H1 (cell line): Measurements from ENCODE around the gene NOC2L. TPM values are rescaled to one million over a fixed set of nuclear protein-coding genes. Genes with fewer than 3 reads are reported as not detected.

Source experiments
- BRCA1 ChIP-seq: IDR thresholded peaks from 2 replicates; pipeline ENCODE4 v1.6.1; 2012; ENCODE audit warnings: low read depth, low read length, improper control_type of control experiment
- CREB1 ChIP-seq: IDR thresholded peaks from 2 replicates; pipeline ENCODE4 v1.6.1; 2012; ENCODE audit warnings: inconsistent platforms
- EP300 ChIP-seq, 2 experiments: IDR thresholded peaks; 1 replicate in 1 of 2; 2 replicates in 1 of 2; pipeline ENCODE4 v1.6.1; 2011 to 2012; ENCODE audit warnings: low read depth in 2 of 2, low read length in 2 of 2, mild to moderate bottlenecking in 2 of 2, borderline replicate concordance in 1 of 2, inconsistent platforms in 1 of 2, moderate library complexity in 1 of 2
- HDAC6 ChIP-seq: IDR thresholded peaks from one replicate; pipeline ENCODE4 v1.7.1; 2012; ENCODE audit warnings: low read depth, mild to moderate bottlenecking, inconsistent platforms, low read length, moderate library complexity
- JUND ChIP-seq: IDR thresholded peaks from 2 replicates; pipeline ENCODE4 v1.6.1; 2011; ENCODE audit warnings: mild to moderate bottlenecking, improper control_type of control experiment, low read length
- NANOG ChIP-seq: IDR thresholded peaks from 2 replicates; pipeline ENCODE4 v1.6.1; 2011; ENCODE audit warnings: low read length, low read depth, mild to moderate bottlenecking, inconsistent platforms; ENCODE audit not compliant: insufficient read depth, poor library complexity, severe bottlenecking
- RBBP5 ChIP-seq: IDR thresholded peaks from 2 replicates; pipeline ENCODE4 v1.7.1; 2012; ENCODE audit warnings: low read depth, mild to moderate bottlenecking, inconsistent platforms, low read length, moderate library complexity, borderline replicate concordance
- RFX5 ChIP-seq: IDR thresholded peaks from 2 replicates; pipeline ENCODE4 v1.6.1; 2011; ENCODE audit warnings: low read depth, low read length, improper control_type of control experiment, borderline replicate concordance
- RXRA ChIP-seq: IDR thresholded peaks from 2 replicates; pipeline ENCODE4 v1.6.1; 2011; ENCODE audit warnings: low read depth, mild to moderate bottlenecking, low read length, moderate library complexity; ENCODE audit not compliant: insufficient read depth
- SIX5 ChIP-seq: IDR thresholded peaks from 2 replicates; pipeline ENCODE4 v1.6.1; 2011; ENCODE audit warnings: mild to moderate bottlenecking, low read depth, low read length
- polyA plus RNA-seq, 7 experiments: library from polyadenylated mRNA; depleted of rRNA in 3 of 7; stranded (reverse) in 5 of 7; unstranded in 2 of 7; fragments of >200 nt in 5 of 7; fragments of 200-250 nt in 2 of 7; gene quantifications; 1 replicate in 5 of 7; 2 replicates in 1 of 7; 4 replicates in 1 of 7; pipeline versions ENCODE4 v1.2.1 to v1.2.3, GENCODE V29; 2011 to 2013; ENCODE audit warnings: missing spikeins in 2 of 7, mixed read lengths in 2 of 7
- total RNA-seq: library from RNA; stranded (reverse); fragmentation: NEBNext Ultra II Directional; extraction: Animal tissue kit (Norgen Biotek cat#: 25700); gene quantifications from 2 replicates; pipeline ENCODE4 v1.2.1, GENCODE V29; 2021
- TF ChIP-seq, protein P1 (sequence below): fragments of 300-600 bp; sonication (generic); IDR thresholded peaks from 2 replicates; pipeline ENCODE4 v1.7.1; 2012; ENCODE audit warnings: low read length, moderate library complexity, mild to moderate bottlenecking, inconsistent platforms; ENCODE audit not compliant: insufficient replicate concordance
- TF ChIP-seq, protein P2 (sequence below): IDR thresholded peaks from 2 replicates; pipeline ENCODE4 v1.6.1; 2012; ENCODE audit warnings: inconsistent platforms

The NOC2L gene
- total and polyA plus RNA-seq, 2 of the 8 experiments (the other 6 are each of a cell fraction or from before 2014, with no cell fraction given): 74.7 to 130 TPM

DNA sequence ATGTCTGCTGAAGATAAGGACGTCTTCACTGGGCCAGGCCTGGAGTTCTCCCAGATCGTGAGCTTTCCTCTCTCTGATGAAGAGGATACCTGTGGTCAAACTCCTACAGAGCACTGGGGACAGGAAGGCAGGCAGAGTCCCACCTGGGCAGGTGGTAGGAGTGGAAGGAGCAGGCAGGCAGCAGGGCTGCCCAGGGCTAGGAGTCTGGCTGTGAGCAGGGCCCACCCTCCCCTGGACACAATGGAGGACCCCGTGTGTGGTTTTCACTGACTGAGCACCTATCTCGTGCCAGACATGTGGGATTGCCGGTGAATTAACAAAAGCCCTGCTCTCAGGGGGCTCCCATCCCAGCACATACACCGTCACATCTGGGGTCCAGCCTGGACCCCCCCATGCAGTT lies 40.2 kb downstream of the NOC2L start (continued):
- TF ChIP-seq, protein P1, sequence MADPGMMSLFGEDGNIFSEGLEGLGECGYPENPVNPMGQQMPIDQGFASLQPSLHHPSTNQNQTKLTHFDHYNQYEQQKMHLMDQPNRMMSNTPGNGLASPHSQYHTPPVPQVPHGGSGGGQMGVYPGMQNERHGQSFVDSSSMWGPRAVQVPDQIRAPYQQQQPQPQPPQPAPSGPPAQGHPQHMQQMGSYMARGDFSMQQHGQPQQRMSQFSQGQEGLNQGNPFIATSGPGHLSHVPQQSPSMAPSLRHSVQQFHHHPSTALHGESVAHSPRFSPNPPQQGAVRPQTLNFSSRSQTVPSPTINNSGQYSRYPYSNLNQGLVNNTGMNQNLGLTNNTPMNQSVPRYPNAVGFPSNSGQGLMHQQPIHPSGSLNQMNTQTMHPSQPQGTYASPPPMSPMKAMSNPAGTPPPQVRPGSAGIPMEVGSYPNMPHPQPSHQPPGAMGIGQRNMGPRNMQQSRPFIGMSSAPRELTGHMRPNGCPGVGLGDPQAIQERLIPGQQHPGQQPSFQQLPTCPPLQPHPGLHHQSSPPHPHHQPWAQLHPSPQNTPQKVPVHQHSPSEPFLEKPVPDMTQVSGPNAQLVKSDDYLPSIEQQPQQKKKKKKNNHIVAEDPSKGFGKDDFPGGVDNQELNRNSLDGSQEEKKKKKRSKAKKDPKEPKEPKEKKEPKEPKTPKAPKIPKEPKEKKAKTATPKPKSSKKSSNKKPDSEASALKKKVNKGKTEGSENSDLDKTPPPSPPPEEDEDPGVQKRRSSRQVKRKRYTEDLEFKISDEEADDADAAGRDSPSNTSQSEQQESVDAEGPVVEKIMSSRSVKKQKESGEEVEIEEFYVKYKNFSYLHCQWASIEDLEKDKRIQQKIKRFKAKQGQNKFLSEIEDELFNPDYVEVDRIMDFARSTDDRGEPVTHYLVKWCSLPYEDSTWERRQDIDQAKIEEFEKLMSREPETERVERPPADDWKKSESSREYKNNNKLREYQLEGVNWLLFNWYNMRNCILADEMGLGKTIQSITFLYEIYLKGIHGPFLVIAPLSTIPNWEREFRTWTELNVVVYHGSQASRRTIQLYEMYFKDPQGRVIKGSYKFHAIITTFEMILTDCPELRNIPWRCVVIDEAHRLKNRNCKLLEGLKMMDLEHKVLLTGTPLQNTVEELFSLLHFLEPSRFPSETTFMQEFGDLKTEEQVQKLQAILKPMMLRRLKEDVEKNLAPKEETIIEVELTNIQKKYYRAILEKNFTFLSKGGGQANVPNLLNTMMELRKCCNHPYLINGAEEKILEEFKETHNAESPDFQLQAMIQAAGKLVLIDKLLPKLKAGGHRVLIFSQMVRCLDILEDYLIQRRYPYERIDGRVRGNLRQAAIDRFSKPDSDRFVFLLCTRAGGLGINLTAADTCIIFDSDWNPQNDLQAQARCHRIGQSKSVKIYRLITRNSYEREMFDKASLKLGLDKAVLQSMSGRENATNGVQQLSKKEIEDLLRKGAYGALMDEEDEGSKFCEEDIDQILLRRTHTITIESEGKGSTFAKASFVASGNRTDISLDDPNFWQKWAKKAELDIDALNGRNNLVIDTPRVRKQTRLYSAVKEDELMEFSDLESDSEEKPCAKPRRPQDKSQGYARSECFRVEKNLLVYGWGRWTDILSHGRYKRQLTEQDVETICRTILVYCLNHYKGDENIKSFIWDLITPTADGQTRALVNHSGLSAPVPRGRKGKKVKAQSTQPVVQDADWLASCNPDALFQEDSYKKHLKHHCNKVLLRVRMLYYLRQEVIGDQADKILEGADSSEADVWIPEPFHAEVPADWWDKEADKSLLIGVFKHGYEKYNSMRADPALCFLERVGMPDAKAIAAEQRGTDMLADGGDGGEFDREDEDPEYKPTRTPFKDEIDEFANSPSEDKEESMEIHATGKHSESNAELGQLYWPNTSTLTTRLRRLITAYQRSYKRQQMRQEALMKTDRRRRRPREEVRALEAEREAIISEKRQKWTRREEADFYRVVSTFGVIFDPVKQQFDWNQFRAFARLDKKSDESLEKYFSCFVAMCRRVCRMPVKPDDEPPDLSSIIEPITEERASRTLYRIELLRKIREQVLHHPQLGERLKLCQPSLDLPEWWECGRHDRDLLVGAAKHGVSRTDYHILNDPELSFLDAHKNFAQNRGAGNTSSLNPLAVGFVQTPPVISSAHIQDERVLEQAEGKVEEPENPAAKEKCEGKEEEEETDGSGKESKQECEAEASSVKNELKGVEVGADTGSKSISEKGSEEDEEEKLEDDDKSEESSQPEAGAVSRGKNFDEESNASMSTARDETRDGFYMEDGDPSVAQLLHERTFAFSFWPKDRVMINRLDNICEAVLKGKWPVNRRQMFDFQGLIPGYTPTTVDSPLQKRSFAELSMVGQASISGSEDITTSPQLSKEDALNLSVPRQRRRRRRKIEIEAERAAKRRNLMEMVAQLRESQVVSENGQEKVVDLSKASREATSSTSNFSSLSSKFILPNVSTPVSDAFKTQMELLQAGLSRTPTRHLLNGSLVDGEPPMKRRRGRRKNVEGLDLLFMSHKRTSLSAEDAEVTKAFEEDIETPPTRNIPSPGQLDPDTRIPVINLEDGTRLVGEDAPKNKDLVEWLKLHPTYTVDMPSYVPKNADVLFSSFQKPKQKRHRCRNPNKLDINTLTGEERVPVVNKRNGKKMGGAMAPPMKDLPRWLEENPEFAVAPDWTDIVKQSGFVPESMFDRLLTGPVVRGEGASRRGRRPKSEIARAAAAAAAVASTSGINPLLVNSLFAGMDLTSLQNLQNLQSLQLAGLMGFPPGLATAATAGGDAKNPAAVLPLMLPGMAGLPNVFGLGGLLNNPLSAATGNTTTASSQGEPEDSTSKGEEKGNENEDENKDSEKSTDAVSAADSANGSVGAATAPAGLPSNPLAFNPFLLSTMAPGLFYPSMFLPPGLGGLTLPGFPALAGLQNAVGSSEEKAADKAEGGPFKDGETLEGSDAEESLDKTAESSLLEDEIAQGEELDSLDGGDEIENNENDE: no peak
- no peak for TF ChIP-seq JUND
- no peak for TF ChIP-seq RBBP5
- TF ChIP-seq BRCA1: no peak
- TF ChIP-seq HDAC6: no peak
- TF ChIP-seq RFX5: no peak
- no peak for TF ChIP-seq SIX5
- no peak for TF ChIP-seq RXRA
- TF ChIP-seq EP300 (IDR thresholded peaks at IDR 0.05; ENCODE audit: borderline replicate concordance in 1 of 2, low read depth in 2 of 2, low read length in 2 of 2): no peak
- TF ChIP-seq, protein P2, sequence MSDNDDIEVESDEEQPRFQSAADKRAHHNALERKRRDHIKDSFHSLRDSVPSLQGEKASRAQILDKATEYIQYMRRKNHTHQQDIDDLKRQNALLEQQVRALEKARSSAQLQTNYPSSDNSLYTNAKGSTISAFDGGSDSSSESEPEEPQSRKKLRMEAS: no peak
- no peak for TF ChIP-seq CREB1
- TF ChIP-seq NANOG: no peak
